ENCODE results near the gene ZC3H8. TPM values are rescaled to one million over a fixed set of nuclear protein-coding genes. Genes with fewer than 3 reads are reported as not detected.

ZC3H8 gene
- total RNA-seq, 6 experiments from 2014 or later = 3.4 to 34.4 (median 4.5) TPM

GRCh38 chr2:112257575-112257974 is 2.7 kb upstream of the ZC3H8 start:
- H3K4me3 ChIP-seq = no peak overlapping the region
- H3K4me1 ChIP-seq = no peaks in the 10 kb centered on the region
- H3K27me3 ChIP-seq = no peaks in the 10 kb centered on the region
- no peaks in the 10 kb centered on the region for H3K9me3 ChIP-seq
- DNase-seq (no peak), ATAC-seq (no peak)
- 100% methylated on average over 4 of the region's 4 CpGs for WGBS (ENCODE audit: insufficient coverage, low coverage, low lambda C conversion rate, missing lambda C conversion rate)
- TF ChIP-seq POLR2A (IDR thresholded peaks at IDR 0.05) = no peak
- no peak for TF ChIP-seq CTCF (IDR thresholded peaks at IDR 0.05)
- no peak overlapping the region for H3K27ac ChIP-seq
- no peaks in the 10 kb centered on the region for H3K36me3 ChIP-seq
- intact Hi-C loops (cut with DNase I) = no loop called here

- no peak for ATAC-seq
- H3K4me3 ChIP-seq = no peak overlapping the region
- TF ChIP-seq POLR2A (IDR thresholded peaks at IDR 0.05) (no peak), CTCF (IDR thresholded peaks at IDR 0.05) (no peak)
- DNase-seq = no peak
- no peaks in the 10 kb centered on the region for H3K36me3 ChIP-seq
- 70% methylated on average over 2 of the region's 2 CpGs for WGBS (ENCODE audit: insufficient coverage, low coverage, low lambda C conversion rate, missing lambda C conversion rate)
- no peaks in the 10 kb centered on the region for H3K4me1 ChIP-seq
- intact Hi-C loops (cut with DNase I) = no loop called here
- H3K9me3 ChIP-seq = no peaks in the 10 kb centered on the region
- no peaks in the 10 kb centered on the region for H3K27me3 ChIP-seq
- H3K27ac ChIP-seq = no peak overlapping the region
Measured at GRCh38 chr2:112256654-112257053, 1.8 kb upstream of the ZC3H8 start.

- ATAC-seq (no peak), DNase-seq (no peak)
- Histone ChIP-seq H3K9me3 (no peaks in the 10 kb centered on the region), H3K27ac (no peak overlapping the region), H3K27me3 (no peaks in the 10 kb centered on the region), H3K36me3 (no peaks in the 10 kb centered on the region), H3K4me1 (no peaks in the 10 kb centered on the region), H3K4me3 (no peak overlapping the region)
- WGBS (ENCODE audit: insufficient coverage, low coverage, low lambda C conversion rate, missing lambda C conversion rate) = 90% methylated on average over 2 of the region's 2 CpGs
- TF ChIP-seq CTCF (IDR thresholded peaks at IDR 0.05) = no peak
- TF ChIP-seq POLR2A (IDR thresholded peaks at IDR 0.05) = no peak
- intact Hi-C loops (cut with DNase I) = no loop called here
Measured at GRCh38 chr2:112255875-112256274, 1.0 kb upstream of the ZC3H8 start.

- no peaks in the 10 kb centered on the region for H3K36me3 ChIP-seq
- H3K4me1 ChIP-seq = no peaks in the 10 kb centered on the region
- no peak overlapping the region for H3K27ac ChIP-seq
- intact Hi-C loops (cut with DNase I) = no loop called here
- DNase-seq (no peak), ATAC-seq (no peak)
- H3K9me3 ChIP-seq = no peaks in the 10 kb centered on the region
- TF ChIP-seq POLR2A (IDR thresholded peaks at IDR 0.05) (no peak), CTCF (IDR thresholded peaks at IDR 0.05) (no peak)
- H3K27me3 ChIP-seq = no peaks in the 10 kb centered on the region
- WGBS (ENCODE audit: insufficient coverage, low coverage, low lambda C conversion rate, missing lambda C conversion rate) = 78% methylated on average over 5 of the region's 5 CpGs
- H3K4me3 ChIP-seq = no peak overlapping the region
Measured at GRCh38 chr2:112253261-112253815, 1.5 kb downstream of the ZC3H8 start.

GRCh38 chr2:112251271-112251670 is 3.6 kb downstream of the ZC3H8 start:
- H3K4me1 ChIP-seq = no peaks in the 10 kb centered on the region
- intact Hi-C loops (cut with DNase I) = no loop called here
- no peak for DNase-seq
- no peak for ATAC-seq
- WGBS (ENCODE audit: insufficient coverage, low coverage, low lambda C conversion rate, missing lambda C conversion rate) = 84% methylated on average over 3 of the region's 3 CpGs
- no peak overlapping the region for H3K4me3 ChIP-seq
- no peaks in the 10 kb centered on the region for H3K9me3 ChIP-seq
- H3K36me3 ChIP-seq = peaks cover 0 to 5% (median 3%) of the 10 kb centered on the region in 4 donors
- no peak overlapping the region for H3K27ac ChIP-seq
- no peak for TF ChIP-seq POLR2A (IDR thresholded peaks at IDR 0.05)
- no peak for TF ChIP-seq CTCF (IDR thresholded peaks at IDR 0.05)
- H3K27me3 ChIP-seq = no peaks in the 10 kb centered on the region

All from right lobe of liver (tissue), 6 donors.